K562 (cell line): ENCODE data around the gene SLC9A3. TPM values are rescaled to one million over a fixed set of nuclear protein-coding genes. Genes with fewer than 3 reads are reported as not detected.

Source experiments
- MYBL2 ChIP-seq, 2 experiments: fragments of 450-650 bp in 1 of 2; sonication (generic) in 1 of 2; formaldehyde crosslinking in 1 of 2; IDR thresholded peaks; 2 replicates each; pipeline versions ENCODE4 v1.6.1 to v1.8.1; 2017 to 2022; ENCODE audit warnings: borderline replicate concordance in 1 of 2, inconsistent platforms in 1 of 2, low read depth in 1 of 2, mild to moderate bottlenecking in 1 of 2, missing genetic modification reagents in 1 of 2, moderate library complexity in 1 of 2
- TCF7L2 ChIP-seq: fragments of 150-350 bp; IDR thresholded peaks from 2 replicates; pipeline ENCODE4 v1.6.1; 2016; ENCODE audit warnings: low read depth, mild to moderate bottlenecking, low read length, moderate library complexity
- ZNF12 ChIP-seq: sonication (generic); formaldehyde crosslinking; IDR thresholded peaks from 2 replicates; pipeline ENCODE4 v1.4.0; 2020; ENCODE audit warnings: mild to moderate bottlenecking, missing genetic modification reagents
- ZNF778 ChIP-seq: fragments of 450-650 bp; formaldehyde crosslinking; IDR thresholded peaks from 2 replicates; pipeline ENCODE4 v1.4.0; 2020; ENCODE audit warnings: mild to moderate bottlenecking, moderate library complexity
- polyA plus RNA-seq, 8 experiments: library from polyadenylated mRNA; depleted of rRNA in 4 of 8; stranded (reverse) in 5 of 8; unstranded in 3 of 8; fragments of >200 nt; fragmentation: Nextera tagmentation in 2 of 8; fragmentation: Illumina TruSeq in 1 of 8; extraction: Ambion mirVana in 2 of 8; extraction: Trizol in 1 of 8; gene quantifications; 2 replicates each; pipeline versions ENCODE4 v1.2.1 to v1.2.3, GENCODE V29; 2011 to 2014; ENCODE audit warnings: inconsistent platforms in 1 of 8, missing spikeins in 1 of 8
- total RNA-seq, 7 experiments: library from RNA; depleted of rRNA in 6 of 7; stranded (reverse); fragments of >200 nt in 6 of 7; fragmentation: Illumina TruSeq in 2 of 7; extraction: Trizol in 2 of 7; gene quantifications; 2 replicates each; pipeline versions ENCODE4 v1.2.1 to v1.2.3, GENCODE V29; 2011 to 2021; ENCODE audit warnings: low replicate concordance in 1 of 7
- TF ChIP-seq, protein P1 (sequence below): fragments of 200-600 bp; sonication (generic); IDR thresholded peaks from one replicate; pipeline ENCODE4 v1.6.1; 2012; ENCODE audit warnings: mild to moderate bottlenecking, low read depth, low read length, inconsistent platforms
- TF ChIP-seq, protein P2 (sequence below): sonication (generic); formaldehyde crosslinking; IDR thresholded peaks from 2 replicates; pipeline ENCODE4 v1.8.0; 2022; ENCODE audit warnings: missing genetic modification reagents, mild to moderate bottlenecking, borderline replicate concordance

SLC9A3 gene
- total and polyA plus RNA-seq, 9 of the 15 experiments (the other 6 are each of a cell fraction or from before 2014, with no cell fraction given): 1.5 to 5.8 (median 3.7) TPM; not detected in 2

DNA sequence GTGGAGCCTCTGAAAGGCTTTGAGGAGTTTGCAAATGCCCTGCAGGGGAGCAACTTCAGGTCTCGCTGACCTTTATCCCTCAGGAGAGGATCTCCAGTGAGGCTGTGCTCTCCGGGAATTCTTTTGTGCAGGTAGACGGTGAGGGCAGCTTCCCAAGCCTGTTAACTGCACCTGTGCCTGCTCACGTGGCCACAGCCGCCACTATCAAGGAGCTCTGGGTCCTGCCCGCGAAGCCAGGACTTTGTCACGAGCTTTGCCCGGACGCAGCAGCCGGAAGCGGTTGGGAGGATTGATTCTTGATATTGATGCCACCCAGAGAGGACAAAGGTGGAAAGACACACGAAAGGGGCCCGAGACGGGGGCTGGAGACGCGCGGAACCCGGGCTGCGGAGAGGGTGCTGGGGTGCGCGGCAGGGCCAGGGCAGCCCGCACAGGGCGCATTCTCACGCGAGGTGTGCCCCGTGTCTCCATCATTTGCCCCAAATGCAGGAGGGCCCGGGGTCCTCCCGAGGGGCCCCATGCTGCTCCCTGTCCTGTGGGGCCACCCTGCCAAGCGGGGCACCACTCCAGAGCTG lies 18.2 kb downstream of the SLC9A3 start (continued):
- TF ChIP-seq, protein P1, sequence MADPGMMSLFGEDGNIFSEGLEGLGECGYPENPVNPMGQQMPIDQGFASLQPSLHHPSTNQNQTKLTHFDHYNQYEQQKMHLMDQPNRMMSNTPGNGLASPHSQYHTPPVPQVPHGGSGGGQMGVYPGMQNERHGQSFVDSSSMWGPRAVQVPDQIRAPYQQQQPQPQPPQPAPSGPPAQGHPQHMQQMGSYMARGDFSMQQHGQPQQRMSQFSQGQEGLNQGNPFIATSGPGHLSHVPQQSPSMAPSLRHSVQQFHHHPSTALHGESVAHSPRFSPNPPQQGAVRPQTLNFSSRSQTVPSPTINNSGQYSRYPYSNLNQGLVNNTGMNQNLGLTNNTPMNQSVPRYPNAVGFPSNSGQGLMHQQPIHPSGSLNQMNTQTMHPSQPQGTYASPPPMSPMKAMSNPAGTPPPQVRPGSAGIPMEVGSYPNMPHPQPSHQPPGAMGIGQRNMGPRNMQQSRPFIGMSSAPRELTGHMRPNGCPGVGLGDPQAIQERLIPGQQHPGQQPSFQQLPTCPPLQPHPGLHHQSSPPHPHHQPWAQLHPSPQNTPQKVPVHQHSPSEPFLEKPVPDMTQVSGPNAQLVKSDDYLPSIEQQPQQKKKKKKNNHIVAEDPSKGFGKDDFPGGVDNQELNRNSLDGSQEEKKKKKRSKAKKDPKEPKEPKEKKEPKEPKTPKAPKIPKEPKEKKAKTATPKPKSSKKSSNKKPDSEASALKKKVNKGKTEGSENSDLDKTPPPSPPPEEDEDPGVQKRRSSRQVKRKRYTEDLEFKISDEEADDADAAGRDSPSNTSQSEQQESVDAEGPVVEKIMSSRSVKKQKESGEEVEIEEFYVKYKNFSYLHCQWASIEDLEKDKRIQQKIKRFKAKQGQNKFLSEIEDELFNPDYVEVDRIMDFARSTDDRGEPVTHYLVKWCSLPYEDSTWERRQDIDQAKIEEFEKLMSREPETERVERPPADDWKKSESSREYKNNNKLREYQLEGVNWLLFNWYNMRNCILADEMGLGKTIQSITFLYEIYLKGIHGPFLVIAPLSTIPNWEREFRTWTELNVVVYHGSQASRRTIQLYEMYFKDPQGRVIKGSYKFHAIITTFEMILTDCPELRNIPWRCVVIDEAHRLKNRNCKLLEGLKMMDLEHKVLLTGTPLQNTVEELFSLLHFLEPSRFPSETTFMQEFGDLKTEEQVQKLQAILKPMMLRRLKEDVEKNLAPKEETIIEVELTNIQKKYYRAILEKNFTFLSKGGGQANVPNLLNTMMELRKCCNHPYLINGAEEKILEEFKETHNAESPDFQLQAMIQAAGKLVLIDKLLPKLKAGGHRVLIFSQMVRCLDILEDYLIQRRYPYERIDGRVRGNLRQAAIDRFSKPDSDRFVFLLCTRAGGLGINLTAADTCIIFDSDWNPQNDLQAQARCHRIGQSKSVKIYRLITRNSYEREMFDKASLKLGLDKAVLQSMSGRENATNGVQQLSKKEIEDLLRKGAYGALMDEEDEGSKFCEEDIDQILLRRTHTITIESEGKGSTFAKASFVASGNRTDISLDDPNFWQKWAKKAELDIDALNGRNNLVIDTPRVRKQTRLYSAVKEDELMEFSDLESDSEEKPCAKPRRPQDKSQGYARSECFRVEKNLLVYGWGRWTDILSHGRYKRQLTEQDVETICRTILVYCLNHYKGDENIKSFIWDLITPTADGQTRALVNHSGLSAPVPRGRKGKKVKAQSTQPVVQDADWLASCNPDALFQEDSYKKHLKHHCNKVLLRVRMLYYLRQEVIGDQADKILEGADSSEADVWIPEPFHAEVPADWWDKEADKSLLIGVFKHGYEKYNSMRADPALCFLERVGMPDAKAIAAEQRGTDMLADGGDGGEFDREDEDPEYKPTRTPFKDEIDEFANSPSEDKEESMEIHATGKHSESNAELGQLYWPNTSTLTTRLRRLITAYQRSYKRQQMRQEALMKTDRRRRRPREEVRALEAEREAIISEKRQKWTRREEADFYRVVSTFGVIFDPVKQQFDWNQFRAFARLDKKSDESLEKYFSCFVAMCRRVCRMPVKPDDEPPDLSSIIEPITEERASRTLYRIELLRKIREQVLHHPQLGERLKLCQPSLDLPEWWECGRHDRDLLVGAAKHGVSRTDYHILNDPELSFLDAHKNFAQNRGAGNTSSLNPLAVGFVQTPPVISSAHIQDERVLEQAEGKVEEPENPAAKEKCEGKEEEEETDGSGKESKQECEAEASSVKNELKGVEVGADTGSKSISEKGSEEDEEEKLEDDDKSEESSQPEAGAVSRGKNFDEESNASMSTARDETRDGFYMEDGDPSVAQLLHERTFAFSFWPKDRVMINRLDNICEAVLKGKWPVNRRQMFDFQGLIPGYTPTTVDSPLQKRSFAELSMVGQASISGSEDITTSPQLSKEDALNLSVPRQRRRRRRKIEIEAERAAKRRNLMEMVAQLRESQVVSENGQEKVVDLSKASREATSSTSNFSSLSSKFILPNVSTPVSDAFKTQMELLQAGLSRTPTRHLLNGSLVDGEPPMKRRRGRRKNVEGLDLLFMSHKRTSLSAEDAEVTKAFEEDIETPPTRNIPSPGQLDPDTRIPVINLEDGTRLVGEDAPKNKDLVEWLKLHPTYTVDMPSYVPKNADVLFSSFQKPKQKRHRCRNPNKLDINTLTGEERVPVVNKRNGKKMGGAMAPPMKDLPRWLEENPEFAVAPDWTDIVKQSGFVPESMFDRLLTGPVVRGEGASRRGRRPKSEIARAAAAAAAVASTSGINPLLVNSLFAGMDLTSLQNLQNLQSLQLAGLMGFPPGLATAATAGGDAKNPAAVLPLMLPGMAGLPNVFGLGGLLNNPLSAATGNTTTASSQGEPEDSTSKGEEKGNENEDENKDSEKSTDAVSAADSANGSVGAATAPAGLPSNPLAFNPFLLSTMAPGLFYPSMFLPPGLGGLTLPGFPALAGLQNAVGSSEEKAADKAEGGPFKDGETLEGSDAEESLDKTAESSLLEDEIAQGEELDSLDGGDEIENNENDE: no peak
- TF ChIP-seq ZNF12 (CRISPR knock-in tag) (no peak), ZNF778 (CRISPR knock-in tag) (no peak), MYBL2 (IDR thresholded peaks at IDR 0.05; ENCODE audit: low read depth) (no peak), MYBL2 (CRISPR knock-in tag; IDR thresholded peaks at IDR 0.05; ENCODE audit: borderline replicate concordance) (no peak), TCF7L2 (no peak)
- TF ChIP-seq, protein P2, sequence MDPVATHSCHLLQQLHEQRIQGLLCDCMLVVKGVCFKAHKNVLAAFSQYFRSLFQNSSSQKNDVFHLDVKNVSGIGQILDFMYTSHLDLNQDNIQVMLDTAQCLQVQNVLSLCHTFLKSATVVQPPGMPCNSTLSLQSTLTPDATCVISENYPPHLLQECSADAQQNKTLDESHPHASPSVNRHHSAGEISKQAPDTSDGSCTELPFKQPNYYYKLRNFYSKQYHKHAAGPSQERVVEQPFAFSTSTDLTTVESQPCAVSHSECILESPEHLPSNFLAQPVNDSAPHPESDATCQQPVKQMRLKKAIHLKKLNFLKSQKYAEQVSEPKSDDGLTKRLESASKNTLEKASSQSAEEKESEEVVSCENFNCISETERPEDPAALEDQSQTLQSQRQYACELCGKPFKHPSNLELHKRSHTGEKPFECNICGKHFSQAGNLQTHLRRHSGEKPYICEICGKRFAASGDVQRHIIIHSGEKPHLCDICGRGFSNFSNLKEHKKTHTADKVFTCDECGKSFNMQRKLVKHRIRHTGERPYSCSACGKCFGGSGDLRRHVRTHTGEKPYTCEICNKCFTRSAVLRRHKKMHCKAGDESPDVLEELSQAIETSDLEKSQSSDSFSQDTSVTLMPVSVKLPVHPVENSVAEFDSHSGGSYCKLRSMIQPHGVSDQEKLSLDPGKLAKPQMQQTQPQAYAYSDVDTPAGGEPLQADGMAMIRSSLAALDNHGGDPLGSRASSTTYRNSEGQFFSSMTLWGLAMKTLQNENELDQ (CRISPR knock-in tag): no peak
- TF ChIP-seq, all 486 proteins: peak for 0
